Measurements from ENCODE around the gene MAN1B1.
A peak's percentile ranks its signal among the peaks of the same experiment; 100 is the strongest.
"Not testable (repeated sequence)": the region's sequence is repeated elsewhere in the genome, so short reads cannot be mapped to it uniquely, and the experiment has no call there.

Gene MAN1B1

GRCh38 chr9:137128158-137128861 is 41.5 kb downstream of the MAN1B1 start:
- peak overlapping the region; percentile 77 for H3K4me3 ChIP-seq (ENCODE audit: low read depth, low read length)

GRCh38 chr9:137128862-137129455 is 42.2 kb downstream of the MAN1B1 start:
- no peak for TF ChIP-seq CTCF (IDR thresholded peaks at IDR 0.05; ENCODE audit: low read depth, low read length)
- H3K4me3 ChIP-seq (ENCODE audit: low read depth, low read length), result peak overlapping the region; percentile 77

More at GRCh38 chr9:137128158-137128861, 41.5 kb downstream of the MAN1B1 start:
- no peak for TF ChIP-seq CTCF (IDR thresholded peaks at IDR 0.05; ENCODE audit: low read depth, low read length)

GRCh38 chr9:137129456-137130175 is 42.8 kb downstream of the MAN1B1 start:
- TF ChIP-seq CTCF (IDR thresholded peaks at IDR 0.05; ENCODE audit: low read depth, low read length), result no peak

GRCh38 chr9:137130176-137130755 is 43.5 kb downstream of the MAN1B1 start:
- TF ChIP-seq CTCF (IDR thresholded peaks at IDR 0.05; ENCODE audit: low read depth, low read length), result no peak
- peak overlapping the region; percentile 77 for H3K4me3 ChIP-seq (ENCODE audit: low read depth, low read length)

More at GRCh38 chr9:137129456-137130175, 42.8 kb downstream of the MAN1B1 start:
- peak overlapping the region; percentile 77 for H3K4me3 ChIP-seq (ENCODE audit: low read depth, low read length)

GRCh38 chr9:137134191-137134590 is 47.4 kb downstream of the MAN1B1 start:
- no peak for TF ChIP-seq CTCF (IDR thresholded peaks at IDR 0.05; ENCODE audit: low read depth, low read length)
- no peak overlapping the region for H3K4me3 ChIP-seq (ENCODE audit: low read depth, low read length)

- not testable (repeated sequence) for H3K4me3 ChIP-seq (ENCODE audit: low read depth, low read length)
These were observed 48.4 kb downstream of the MAN1B1 start for GRCh38 chr9:137135154-137135553.

GRCh38 chr9:137136261-137136880 is 49.6 kb downstream of the MAN1B1 start:
- no peak overlapping the region for H3K4me3 ChIP-seq (ENCODE audit: low read depth, low read length)
- TF ChIP-seq CTCF (IDR thresholded peaks at IDR 0.05; ENCODE audit: low read depth, low read length), result no peak

All from WI38 (cell line).